Sciatic nerve (tissue), 2 donors: ENCODE measurements around the gene SLC29A3. TPM values are rescaled to one million over a fixed set of nuclear protein-coding genes. Genes with fewer than 3 reads are reported as not detected.
"Not testable (repeated sequence)": the region's sequence is repeated elsewhere in the genome, so short reads cannot be mapped to it uniquely, and the experiment has no call there.

ENCODE experiments used
- ATAC-seq: fragments of 200-7000 bp; cut with Tn5 transposase; one replicate; pipeline ENCODE4 v1.9.1; 2020; ENCODE audit warnings: mild to moderate bottlenecking, moderate library complexity
- DNase-seq: peaks from one replicate; pipeline ENCODE4 v3.0.0-alpha.2; 2020; ENCODE audit warnings: low spot score
- intact Hi-C: fragments of 100-400 bp; cut with DNase I; formaldehyde crosslinking; loops from one replicate; pipeline ENCODE4 v1.14.2; 2022
- total RNA-seq: library from RNA; stranded (reverse); fragmentation: NEBNext Ultra II Directional; extraction: Animal tissue kit (Norgen Biotek cat#: 25700); gene quantifications from one replicate; pipeline ENCODE4 v1.2.1, GENCODE V29; 2021
- donor health status: DM: no; HTN: no; CAD: no.
- donor health status: DM: no; HTN: no; CAD: no.

SLC29A3 gene
- total RNA-seq: 8.7 TPM

GRCh38 chr10:71319042-71319799, at the start of gene SLC29A3:
SLC29A3 (plus strand) TSS chr10:71319259; CDS start chr10:71319310, 51 bp downstream.
- intact Hi-C loops: loop anchor here (10.0 kb wide), 2 partner anchors 246 to 576 kb away; no protein-coding TSS in a partner anchor
- DNase-seq: peak; percentile 89

GRCh38 chr10:71269301-71270288, 49.5 kb upstream of the SLC29A3 start:
- intact Hi-C loops: loop anchor here (2.0 kb wide), 1 partner anchor 57 kb away; the partner anchor contains the start of gene UNC5B
- no peak for ATAC-seq
- DNase-seq: no peak

More at GRCh38 chr10:71319042-71319799, at the start of gene SLC29A3:
- peak; percentile 88 for ATAC-seq

GRCh38 chr10:71270301-71271220, 48.5 kb upstream of the SLC29A3 start:
- ATAC-seq (peak; percentile 63), DNase-seq (no peak)
- intact Hi-C loops: loop anchor here (2.0 kb wide), 1 partner anchor 58 kb away; the partner anchor contains the start of gene UNC5B

GRCh38 chr10:71271662-71272055, 47.4 kb upstream of the SLC29A3 start:
- ATAC-seq: no peak
- DNase-seq: no peak
- intact Hi-C loops: loop anchor here (2.0 kb wide), 1 partner anchor 59 kb away; the partner anchor contains the start of gene UNC5B

- intact Hi-C loops: no loop called here
- ATAC-seq: no peak
- DNase-seq: no peak
Measured at GRCh38 chr10:71272056-71272771, 46.8 kb upstream of the SLC29A3 start.

GRCh38 chr10:71272974-71273373, 46.1 kb upstream of the SLC29A3 start:
- ATAC-seq, intact Hi-C loops, DNase-seq: not testable (repeated sequence)

GRCh38 chr10:71273506-71273905, 45.6 kb upstream of the SLC29A3 start:
- ATAC-seq (no peak), DNase-seq (no peak)
- intact Hi-C loops: no loop called here

GRCh38 chr10:71274901-71275796, 43.9 kb upstream of the SLC29A3 start:
- DNase-seq: no peak
- intact Hi-C loops: no loop called here
- no peak for ATAC-seq

- no peak for DNase-seq
- ATAC-seq: no peak
- intact Hi-C loops: no loop called here
Measured at GRCh38 chr10:71276873-71277272, 42.2 kb upstream of the SLC29A3 start.

GRCh38 chr10:71277914-71278665, 41.0 kb upstream of the SLC29A3 start:
- intact Hi-C loops: no loop called here
- no peak for ATAC-seq
- DNase-seq: no peak

GRCh38 chr10:71278691-71279588, 40.1 kb upstream of the SLC29A3 start:
- ATAC-seq (no peak), DNase-seq (no peak)
- intact Hi-C loops: no loop called here

- ATAC-seq: no peak
- DNase-seq: no peak
- intact Hi-C loops: no loop called here
Measured at GRCh38 chr10:71279590-71280170, 39.4 kb upstream of the SLC29A3 start.

- intact Hi-C loops: no loop called here
- no peak for ATAC-seq
- DNase-seq: no peak
Measured at GRCh38 chr10:71280216-71280615, 38.8 kb upstream of the SLC29A3 start.

GRCh38 chr10:71280825-71281224, 38.2 kb upstream of the SLC29A3 start:
- intact Hi-C loops: no loop called here
- no peak for ATAC-seq
- no peak for DNase-seq
